OCI-LY7 (cell line): ENCODE measurements around the gene SLC6A18. TPM values are rescaled to one million over a fixed set of nuclear protein-coding genes. Genes with fewer than 3 reads are reported as not detected.

ENCODE experiments used
- BruUV-seq: library from RNA; stranded (reverse); fragments of 400-500 nt; replicated peaks from 2 replicates; lab custom pipeline; 2021; lab: Mats Ljungman, UMichigan
- CTCF ChIA-PET: fragments of 300-600 bp; sonication (Branson Sonifier 250); formaldehyde crosslinking; loops from one replicate; lab custom pipeline; 2022; ENCODE audit warnings: antibody characterized with exemption; ENCODE audit not compliant: unreplicated experiment; lab: Charles Lee
- POLR2A ChIA-PET: fragments of 300-600 bp; sonication (Branson Sonifier 250); formaldehyde crosslinking; loops from one replicate; lab custom pipeline; 2022; ENCODE audit warnings: antibody characterized with exemption; lab: Charles Lee
- DNase-seq: peaks from one replicate; pipeline ENCODE4 v3.0.0-alpha.2; 2015; ENCODE audit warnings: low spot score
- H2AFZ ChIP-seq: fragments of 200-600 bp; sonication (generic), shearing (Covaris generic); 2 replicates; pipeline ENCODE4 v1.6.1; 2014; ENCODE audit warnings: mild to moderate bottlenecking, antibody characterized with exemption, low read length, moderate library complexity
- H3K27ac ChIP-seq: fragments of 200-600 bp; sonication (generic); 2 replicates; pipeline ENCODE4 v1.5.1; 2014; ENCODE audit warnings: mixed run types, low read depth, mild to moderate bottlenecking, moderate library complexity, low read length, inconsistent platforms; ENCODE audit not compliant: poor library complexity, severe bottlenecking
- H3K36me3 ChIP-seq: fragments of 200-600 bp; sonication (generic); 2 replicates; pipeline ENCODE4 v1.6.1; 2014; ENCODE audit warnings: mild to moderate bottlenecking, antibody characterized with exemption, low read length, moderate library complexity, mixed read lengths; ENCODE audit not compliant: insufficient read depth
- H3K4me1 ChIP-seq: fragments of 200-600 bp; sonication (generic); 2 replicates; pipeline ENCODE4 v1.5.1; 2014; ENCODE audit warnings: mild to moderate bottlenecking, low read length; ENCODE audit not compliant: insufficient read depth, poor library complexity, severe bottlenecking
- H3K4me2 ChIP-seq: fragments of 200-600 bp; sonication (generic); 2 replicates; pipeline ENCODE4 v1.6.1; 2014; ENCODE audit warnings: mild to moderate bottlenecking, low read length
- H3K4me3 ChIP-seq: fragments of 200-600 bp; sonication (generic); 2 replicates; pipeline ENCODE4 v1.5.1; 2014; ENCODE audit warnings: mild to moderate bottlenecking, low read depth, low read length; ENCODE audit not compliant: poor library complexity, severe bottlenecking
- H3K79me2 ChIP-seq: fragments of 200-600 bp; sonication (generic); 2 replicates; pipeline ENCODE4 v1.6.1; 2016; ENCODE audit warnings: low read depth, mild to moderate bottlenecking, low read length, moderate library complexity, mixed read lengths; ENCODE audit not compliant: insufficient read depth
- H3K9me2 ChIP-seq: fragments of 200-600 bp; sonication (generic); 2 replicates; pipeline ENCODE4 v1.6.1; 2016; ENCODE audit warnings: mild to moderate bottlenecking, low read length, mixed read lengths; ENCODE audit not compliant: insufficient read depth
- H3K9me3 ChIP-seq: fragments of 200-600 bp; sonication (generic); 2 replicates; pipeline ENCODE4 v1.6.1; 2014; ENCODE audit warnings: mild to moderate bottlenecking, mixed run types, low read length, mixed read lengths
- H4K20me1 ChIP-seq: fragments of 200-600 bp; sonication (generic); 2 replicates; pipeline ENCODE4 v1.6.1; 2014; ENCODE audit warnings: mild to moderate bottlenecking, antibody characterized with exemption, low read length, moderate library complexity, mixed read lengths; ENCODE audit not compliant: insufficient read depth
- CTCF ChIP-seq: fragments of 200-600 bp; sonication (generic); conservative IDR thresholded peaks from 2 replicates; pipeline ENCODE4 v1.5.1; 2014; ENCODE audit warnings: mild to moderate bottlenecking, antibody characterized with exemption, low read length, moderate library complexity, mixed read lengths
- EZH2phosphoT487 ChIP-seq: fragments of 200-600 bp; sonication (generic); IDR thresholded peaks from 2 replicates; pipeline ENCODE4 v1.6.1; 2018; ENCODE audit warnings: low read depth, borderline replicate concordance, mild to moderate bottlenecking, mixed run types, antibody characterized with exemption, low read length, moderate library complexity, mixed read lengths
- intact Hi-C: fragments of 100-400 bp; cut with micrococcal nuclease; formaldehyde crosslinking; loops from one replicate; pipeline ENCODE4 v1.10.0; 2022; ENCODE audit not compliant: unreplicated experiment
- total RNA-seq, 2 experiments: library from RNA; depleted of rRNA in 1 of 2; stranded (reverse); fragments of >200 nt in 1 of 2; shearing (Covaris generic) in 1 of 2; gene quantifications; 2 replicates each; pipeline ENCODE4 v1.2.3, GENCODE V29; 2014 to 2022

The SLC6A18 gene
- total RNA-seq, 2 experiments from 2014 or later = not detected

- Histone ChIP-seq H3K9me2 (no peaks in the 10 kb centered on the region), H2AFZ (no peak overlapping the region), H3K4me3 (no peak overlapping the region), H3K79me2 (no peaks in the 10 kb centered on the region), H4K20me1 (no peaks in the 10 kb centered on the region), H3K4me2 (no peak overlapping the region), H3K9me3 (no peaks in the 10 kb centered on the region), H3K36me3 (no peaks in the 10 kb centered on the region), H3K4me1 (no peaks in the 10 kb centered on the region), H3K27ac (no peak overlapping the region)
- no peak for TF ChIP-seq CTCF
- no peak for TF ChIP-seq EZH2phosphoT487
- CTCF ChIA-PET = no interaction called here
- no TSS peak for BruUV-seq
- DNase-seq = no peak
- POLR2A ChIA-PET = no interaction called here
- intact Hi-C loops = no loop called here
Observed at GRCh38 chr5:1211701-1212100, 13.5 kb upstream of the SLC6A18 start.

GRCh38 chr5:1212271-1212670, 12.9 kb upstream of the SLC6A18 start:
- H3K4me2 ChIP-seq = no peak overlapping the region
- H3K9me3 ChIP-seq = no peaks in the 10 kb centered on the region
- H3K4me3 ChIP-seq = no peak overlapping the region
- TF ChIP-seq EZH2phosphoT487 (no peak), CTCF (no peak)
- no peaks in the 10 kb centered on the region for H3K79me2 ChIP-seq
- no peak overlapping the region for H2AFZ ChIP-seq
- no peaks in the 10 kb centered on the region for H4K20me1 ChIP-seq
- H3K36me3 ChIP-seq = no peaks in the 10 kb centered on the region
- POLR2A ChIA-PET = no interaction called here
- BruUV-seq = no TSS peak
- CTCF ChIA-PET = no interaction called here
- intact Hi-C loops = no loop called here
- H3K27ac ChIP-seq = no peak overlapping the region
- H3K9me2 ChIP-seq = no peaks in the 10 kb centered on the region
- no peak for DNase-seq
- H3K4me1 ChIP-seq = no peaks in the 10 kb centered on the region

GRCh38 chr5:1212881-1213280, 12.3 kb upstream of the SLC6A18 start:
- no peaks in the 10 kb centered on the region for H3K36me3 ChIP-seq
- H3K79me2 ChIP-seq = no peaks in the 10 kb centered on the region
- no peak for TF ChIP-seq EZH2phosphoT487
- TF ChIP-seq CTCF = no peak
- intact Hi-C loops = no loop called here
- H3K4me1 ChIP-seq = no peaks in the 10 kb centered on the region
- no peak overlapping the region for H2AFZ ChIP-seq
- DNase-seq = no peak
- ChIA-PET CTCF (interaction anchor here (0.9 kb wide), 1 partner anchor 147 kb away, joined by 3 read pairs; no protein-coding TSS in a partner anchor), POLR2A (no interaction called here)
- no peak overlapping the region for H3K27ac ChIP-seq
- no TSS peak for BruUV-seq
- H4K20me1 ChIP-seq = no peaks in the 10 kb centered on the region
- no peaks in the 10 kb centered on the region for H3K9me3 ChIP-seq
- no peak overlapping the region for H3K4me3 ChIP-seq
- H3K4me2 ChIP-seq = no peak overlapping the region
- H3K9me2 ChIP-seq = no peaks in the 10 kb centered on the region
